ENCODE data around the gene FDCSP. TPM values are rescaled to one million over a fixed set of nuclear protein-coding genes. Genes with fewer than 3 reads are reported as not detected.

FDCSP gene
- total and polyA plus RNA-seq, 2 experiments from 2014 or later = not detected

DNA sequence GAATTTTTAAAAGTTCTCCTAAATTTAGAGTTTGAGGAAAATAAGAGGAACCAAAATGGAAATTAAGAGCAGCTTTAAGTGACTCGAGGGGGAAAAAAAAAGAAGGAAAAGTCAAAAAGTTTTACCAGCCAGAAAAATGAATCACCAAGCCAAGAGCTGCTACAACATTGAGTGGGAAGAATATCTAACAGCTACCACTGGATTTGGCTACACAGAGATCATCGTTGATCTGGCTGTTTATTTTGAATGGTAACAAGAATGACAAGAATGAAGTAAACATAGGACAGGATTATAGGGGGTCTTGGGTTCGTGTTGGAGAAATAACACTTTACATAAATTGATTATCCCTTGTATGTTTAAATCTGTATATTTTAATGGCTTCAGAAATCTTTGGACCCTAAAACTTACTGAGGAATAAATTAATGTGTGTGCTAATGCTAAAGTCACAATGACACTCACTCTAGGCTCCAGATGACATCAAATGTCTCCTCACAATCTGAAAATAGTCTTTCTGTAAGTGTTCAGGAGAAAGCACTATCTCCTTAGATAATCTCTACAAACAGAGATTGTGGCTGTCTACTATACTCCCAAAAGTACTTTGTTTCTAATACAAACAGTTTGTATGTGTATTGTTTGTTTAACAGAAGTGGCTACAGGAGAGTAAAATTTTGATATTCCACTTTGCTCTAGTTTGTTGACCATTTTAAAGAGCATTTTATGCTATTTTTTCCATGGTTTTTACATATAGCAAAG lies 13.4 kb downstream of the FDCSP start (continued):
- TF ChIP-seq REST (IDR thresholded peaks at IDR 0.05; ENCODE audit: unreplicated experiment) (no peak), POLR2AphosphoS5 (IDR thresholded peaks at IDR 0.05; ENCODE audit: low read depth) (no peak), CREB1 (CRISPR knock-in tag; IDR thresholded peaks at IDR 0.05; ENCODE audit: low read depth) (no peak), JUNB (IDR thresholded peaks at IDR 0.05; ENCODE audit: unreplicated experiment) (no peak)

GRCh38 chr4:70239884-70240591 lies 14.1 kb downstream of the FDCSP start:
- Mint-ChIP-seq H3K36me3 (ENCODE audit: low read depth) (no peaks in the 10 kb centered on the region), H3K4me1 (no peaks in the 10 kb centered on the region), H3K9me3 (no peaks in the 10 kb centered on the region), H3K27ac (no peak overlapping the region), H3K4me3 (no peak overlapping the region), H3K27me3 (ENCODE audit: insufficient read depth, low read depth, poor library complexity) (no peaks in the 10 kb centered on the region)
- no peaks in the 10 kb centered on the region for H3K79me2 ChIP-seq (replicated peaks; ENCODE audit: insufficient read depth)
- no peak for DNase-seq (ENCODE audit: low spot score)
- H3K4me3 ChIP-seq = no peak overlapping the region
- H3F3A ChIP-seq (replicated peaks; ENCODE audit: low read depth) = no peaks in the 10 kb centered on the region
- no peaks in the 10 kb centered on the region for H4K20me1 ChIP-seq (replicated peaks; ENCODE audit: insufficient read depth)
- H3K4me1 ChIP-seq (ENCODE audit: insufficient read depth) = no peaks in the 10 kb centered on the region
- H3K9me2 ChIP-seq (ENCODE audit: insufficient read depth) = no peaks in the 10 kb centered on the region
- H2AFZ ChIP-seq = peak overlapping the region; percentile 73; the same call in 1 of the 2 replicates
- no peaks in the 10 kb centered on the region for H3K36me3 ChIP-seq (ENCODE audit: insufficient read depth)
- H3K4me2 ChIP-seq = no peak overlapping the region
- no peak overlapping the region for H3K27ac ChIP-seq (ENCODE audit: low read depth)
- no peak for ATAC-seq
- H3K27me3 ChIP-seq (ENCODE audit: insufficient read depth) = no peaks in the 10 kb centered on the region
- TF ChIP-seq, protein P1, sequence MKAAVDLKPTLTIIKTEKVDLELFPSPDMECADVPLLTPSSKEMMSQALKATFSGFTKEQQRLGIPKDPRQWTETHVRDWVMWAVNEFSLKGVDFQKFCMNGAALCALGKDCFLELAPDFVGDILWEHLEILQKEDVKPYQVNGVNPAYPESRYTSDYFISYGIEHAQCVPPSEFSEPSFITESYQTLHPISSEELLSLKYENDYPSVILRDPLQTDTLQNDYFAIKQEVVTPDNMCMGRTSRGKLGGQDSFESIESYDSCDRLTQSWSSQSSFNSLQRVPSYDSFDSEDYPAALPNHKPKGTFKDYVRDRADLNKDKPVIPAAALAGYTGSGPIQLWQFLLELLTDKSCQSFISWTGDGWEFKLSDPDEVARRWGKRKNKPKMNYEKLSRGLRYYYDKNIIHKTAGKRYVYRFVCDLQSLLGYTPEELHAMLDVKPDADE (IDR thresholded peaks at IDR 0.05) = no peak
- TF ChIP-seq CREB1 (CRISPR knock-in tag; IDR thresholded peaks at IDR 0.05; ENCODE audit: low read depth) (no peak), REST (IDR thresholded peaks at IDR 0.05; ENCODE audit: unreplicated experiment) (no peak), JUNB (IDR thresholded peaks at IDR 0.05; ENCODE audit: unreplicated experiment) (no peak), EZH2phosphoT487 (IDR thresholded peaks at IDR 0.05; ENCODE audit: unreplicated experiment) (no peak), ZNF462 (CRISPR knock-in tag; IDR thresholded peaks at IDR 0.05) (no peak), NANOG (IDR thresholded peaks at IDR 0.05; ENCODE audit: borderline replicate concordance) (no peak)
